Kidney (tissue), 14 donors: Measurements from ENCODE around the gene FBF1. TPM values are rescaled to one million over a fixed set of nuclear protein-coding genes. Genes with fewer than 3 reads are reported as not detected.
"Not testable (repeated sequence)": the region's sequence is repeated elsewhere in the genome, so short reads cannot be mapped to it uniquely, and the experiment has no call there.

Experiments
- DNase-seq, 5 donors: peaks; one replicate each; pipeline ENCODE4 v3.0.0-alpha.2; 2013 to 2020
- FAIRE-seq: peaks from 2 replicates; lab custom pipeline; 2012; peaks lifted over from hg19 to GRCh38; lab: Jason Lieb, UNC
- H3K27ac ChIP-seq, 2 donors: one replicate each; pipeline ENCODE4 v1.7.0; 2013; ENCODE audit warnings: low read depth in 2 of 2, low read length in 2 of 2, inconsistent platforms in 1 of 2
- H3K27me3 ChIP-seq: one replicate; pipeline ENCODE4 v1.7.1; 2013; ENCODE audit warnings: low read length, inconsistent platforms; ENCODE audit not compliant: control insufficient read depth, insufficient read depth
- H3K36me3 ChIP-seq, 3 donors: one replicate each; pipeline versions ENCODE4 v1.7.0 to v1.7.1; 2013; ENCODE audit warnings: low read length in 3 of 3, control low read depth in 1 of 3, inconsistent platforms in 1 of 3; ENCODE audit not compliant: insufficient read depth in 3 of 3, control insufficient read depth in 2 of 3
- H3K4me1 ChIP-seq, 3 donors: one replicate each; pipeline versions ENCODE4 v1.7.0 to v1.7.1; 2013; ENCODE audit warnings: low read length in 3 of 3, inconsistent platforms in 1 of 3, low read depth in 1 of 3; ENCODE audit not compliant: control insufficient read depth in 2 of 3, insufficient read depth in 2 of 3
- H3K4me3 ChIP-seq, 3 donors: one replicate each; pipeline versions ENCODE4 v1.7.0 to v1.8.1; 2013; ENCODE audit warnings: low read length in 3 of 3, control low read depth in 1 of 3, inconsistent platforms in 1 of 3
- H3K9ac ChIP-seq, 3 donors: one replicate each; pipeline versions ENCODE4 v1.7.0 to v1.7.1; 2013; ENCODE audit warnings: low read length in 3 of 3, control low read depth in 1 of 3, inconsistent platforms in 1 of 3
- H3K9me3 ChIP-seq, 3 donors: one replicate each; pipeline versions ENCODE4 v1.7.0 to v1.7.1; 2013; ENCODE audit warnings: low read length in 3 of 3, control low read depth in 1 of 3, inconsistent platforms in 1 of 3; ENCODE audit not compliant: control insufficient read depth in 2 of 3, insufficient read depth in 1 of 3
- CTCF ChIP-seq: IDR thresholded peaks from 3 replicates; pipeline ENCODE4 v1.5.1; 2012; ENCODE audit warnings: mild to moderate bottlenecking, moderate library complexity, borderline replicate concordance; ENCODE audit not compliant: insufficient read depth; ENCODE audit errors: extremely low read depth
- intact Hi-C: fragments of 100-400 bp; cut with DNase I; formaldehyde crosslinking; loops from one replicate; pipeline ENCODE4 v1.11.1; 2022
- polyA plus RNA-seq: library from polyadenylated mRNA; stranded (reverse); fragments of 350-450 nt; fragmentation: Illumina TruSeq; extraction: RNeasy Lipid Tissue Mini Kit (QIAGEN cat#74804); gene quantifications from one replicate; pipeline ENCODE4 v1.2.3, GENCODE V29; 2014; ENCODE audit warnings: low read depth, low replicate concordance; ENCODE audit not compliant: insufficient read depth
- total RNA-seq: library from RNA; stranded (reverse); fragmentation: NEBNext Ultra II Directional; extraction: Animal tissue kit (Norgen Biotek cat#: 25700); gene quantifications from one replicate; pipeline ENCODE4 v1.2.1, GENCODE V29; 2021
- donor health status: control.
- donor health status: control.
- donor health status: control.
- donor health status: control.
- donor health status: control.
- donor health status: DM: yes; HTN: yes; CAD: no.
- donor health status: Normal renal cell carcinoma (clear cell type).

The FBF1 gene
- total and polyA plus RNA-seq, 2 donors from 2014 or later = 5.7 to 11.5 TPM

- Histone ChIP-seq H3K4me1 (peaks cover 0 to 15% (median 4%) of the 10 kb centered on the region in 3 donors), H3K27me3 (no peaks in the 10 kb centered on the region), H3K9ac (peak overlapping the region in 2 of 3 donors; percentile 45 to 48), H3K27ac (peak overlapping the region; percentile 19 to 62), H3K9me3 (no peaks in the 10 kb centered on the region), H3K36me3 (peaks cover 0 to 7% (median 3%) of the 10 kb centered on the region in 3 donors), H3K4me3 (peak overlapping the region in 2 of 3 donors; percentile 44 to 57)
- intact Hi-C loops = no loop called here
- FAIRE-seq (no peak), DNase-seq (no peak)
- TF ChIP-seq CTCF = no peak
These were observed 34.9 kb upstream of the FBF1 start for GRCh38 chr17:75975757-75976174.

GRCh38 chr17:75975187-75975586 lies 34.3 kb upstream of the FBF1 start:
- H3K9me3 ChIP-seq, FAIRE-seq: not testable (repeated sequence)
- H3K4me1 ChIP-seq = peaks cover 0 to 15% (median 4%) of the 10 kb centered on the region in 3 donors

GRCh38 chr17:75970626-75971025 lies 29.8 kb upstream of the FBF1 start:
- Histone ChIP-seq H3K4me1 (peaks cover 0 to 4% (median 0%) of the 10 kb centered on the region in 3 donors), H3K9me3 (no peaks in the 10 kb centered on the region), H3K27ac (no peak overlapping the region), H3K4me3 (no peak overlapping the region), H3K27me3 (no peaks in the 10 kb centered on the region), H3K36me3 (peaks cover 2 to 7% (median 7%) of the 10 kb centered on the region in 3 donors), H3K9ac (no peak overlapping the region)
- intact Hi-C loops = no loop called here
- no peak for DNase-seq
- TF ChIP-seq CTCF = no peak
- FAIRE-seq = no peak

More at GRCh38 chr17:75975187-75975586, 34.3 kb upstream of the FBF1 start:
- H3K36me3 ChIP-seq, H3K27me3 ChIP-seq, H3K9ac ChIP-seq, H3K27ac ChIP-seq, intact Hi-C loops, DNase-seq: not testable (repeated sequence)
- peak overlapping the region in 1 of 3 donors; percentile 44 for H3K4me3 ChIP-seq

GRCh38 chr17:75970011-75970523 lies 29.2 kb upstream of the FBF1 start:
- peaks cover 2 to 7% (median 7%) of the 10 kb centered on the region in 3 donors for H3K36me3 ChIP-seq
- no peak for TF ChIP-seq CTCF
- FAIRE-seq = no peak
- no peak overlapping the region for H3K4me3 ChIP-seq
- H3K27me3 ChIP-seq = no peaks in the 10 kb centered on the region
- H3K9me3 ChIP-seq = no peaks in the 10 kb centered on the region
- no peak overlapping the region for H3K9ac ChIP-seq
- no peak overlapping the region for H3K27ac ChIP-seq
- DNase-seq = no peak
- H3K4me1 ChIP-seq = peaks cover 0 to under 1% (median 0%) of the 10 kb centered on the region in 3 donors
- intact Hi-C loops = no loop called here

GRCh38 chr17:75969044-75969443 lies 28.2 kb upstream of the FBF1 start:
- H3K27ac ChIP-seq, H3K27me3 ChIP-seq, H3K4me3 ChIP-seq, H3K4me1 ChIP-seq, DNase-seq, intact Hi-C loops, H3K9me3 ChIP-seq, H3K36me3 ChIP-seq, FAIRE-seq, H3K9ac ChIP-seq: not testable (repeated sequence)
